ENCODE results near the gene OPRM1. TPM values are rescaled to one million over a fixed set of nuclear protein-coding genes. Genes with fewer than 3 reads are reported as not detected.
"Not testable (repeated sequence)": the region's sequence is repeated elsewhere in the genome, so short reads cannot be mapped to it uniquely, and the experiment has no call there.

OPRM1 gene
- total RNA-seq, 1 experiment from 2014 or later = not detected

DNA sequence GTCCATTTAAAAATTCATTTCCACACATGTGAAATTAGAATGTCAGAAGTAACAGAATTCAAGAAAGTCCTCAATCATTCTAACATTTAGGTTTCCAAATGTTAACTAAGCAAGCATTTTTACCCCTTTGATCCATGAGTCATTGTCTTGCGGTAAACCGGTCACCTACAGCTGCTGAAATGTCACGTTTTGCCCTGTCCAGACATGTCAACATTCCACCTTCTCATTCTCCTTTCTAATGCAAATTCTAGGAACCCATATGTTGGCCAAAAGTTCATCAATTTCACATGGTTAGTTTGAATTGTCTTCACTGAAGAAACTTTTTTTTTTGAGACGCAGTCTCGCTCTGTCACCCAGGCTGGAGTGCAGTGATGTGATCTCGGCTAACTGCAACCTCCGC lies 200.4 kb downstream of the OPRM1 start:
- Histone ChIP-seq H3K9me3 (ENCODE audit: control insufficient read depth, low read depth, low read length) (no peaks in the 10 kb centered on the region), H3T11ph (ENCODE audit: low read length) (no peak overlapping the region), H3K23ac (ENCODE audit: insufficient read length, low read depth, low read length) (no peak overlapping the region), H3K18ac (ENCODE audit: insufficient read length, low read depth, low read length) (no peak overlapping the region), H3K79me2 (ENCODE audit: insufficient read depth, low read length) (no peaks in the 10 kb centered on the region), H3K4me1 (ENCODE audit: insufficient read depth, low read length) (peaks cover 9% of the 10 kb centered on the region; the same call in 1 of the 2 replicates), H4K20me1 (ENCODE audit: control insufficient read depth, insufficient read depth, insufficient read length) (no peaks in the 10 kb centered on the region), H3K23me2 (ENCODE audit: insufficient read length, low read depth, low read length, poor library complexity, severe bottlenecking) (no peaks in the 10 kb centered on the region), H2BK120ac (ENCODE audit: low read depth, low read length, poor library complexity, severe bottlenecking) (no peak overlapping the region), H4K91ac (ENCODE audit: insufficient read length, low read depth, low read length) (no peak overlapping the region), H4K5ac (ENCODE audit: insufficient read length, low read depth, low read length) (no peak overlapping the region), H2BK12ac (ENCODE audit: insufficient read length, low read depth, low read length) (no peak overlapping the region), H3K27me3 (ENCODE audit: insufficient read depth, low read length) (no peaks in the 10 kb centered on the region), H3K14ac (ENCODE audit: insufficient read depth, low read length) (no peak overlapping the region), H3K4me2 (ENCODE audit: insufficient read depth, insufficient read length, low read length) (no peak overlapping the region), H3K4ac (ENCODE audit: low read depth, low read length) (no peak overlapping the region), H3K9ac (ENCODE audit: extremely low read depth, insufficient read length, low read length) (no peak overlapping the region), H4K8ac (replicated peaks; ENCODE audit: insufficient read length, low read depth, low read length) (no peak overlapping the region), H2BK20ac (ENCODE audit: low read depth, low read length, poor library complexity, severe bottlenecking) (no peak overlapping the region), H3K27ac (ENCODE audit: insufficient read length, low read depth, low read length) (no peak overlapping the region), H3K56ac (ENCODE audit: insufficient read length, low read depth, low read length) (no peak overlapping the region), H2AFZ (ENCODE audit: low read length) (no peak overlapping the region), H2BK15ac (ENCODE audit: low read depth, low read length) (no peak overlapping the region), H3K79me1 (ENCODE audit: insufficient read depth, low read depth, low read length, poor library complexity, severe bottlenecking) (no peaks in the 10 kb centered on the region), H2AK5ac (ENCODE audit: insufficient read length, low read length) (no peak overlapping the region), H2BK5ac (ENCODE audit: insufficient read length, low read length) (no peak overlapping the region)
- WGBS (ENCODE audit: extremely low coverage, insufficient read length, low lambda C conversion rate) = no CpG with 5 or more reads among the region's 7 CpGs
- H3K4me1 Mint-ChIP-seq = peaks cover 22 to 24% of the 10 kb centered on the region in 2 experiments
- H3K27ac Mint-ChIP-seq = no peak overlapping the region
- no peak overlapping the region for H3K4me3 Mint-ChIP-seq
- H3K9me3 Mint-ChIP-seq = no peaks in the 10 kb centered on the region; a peak in 1 of 5 replicates
- H3K27me3 Mint-ChIP-seq (ENCODE audit: low read depth) = no peaks in the 10 kb centered on the region
- TF ChIP-seq, protein P1, sequence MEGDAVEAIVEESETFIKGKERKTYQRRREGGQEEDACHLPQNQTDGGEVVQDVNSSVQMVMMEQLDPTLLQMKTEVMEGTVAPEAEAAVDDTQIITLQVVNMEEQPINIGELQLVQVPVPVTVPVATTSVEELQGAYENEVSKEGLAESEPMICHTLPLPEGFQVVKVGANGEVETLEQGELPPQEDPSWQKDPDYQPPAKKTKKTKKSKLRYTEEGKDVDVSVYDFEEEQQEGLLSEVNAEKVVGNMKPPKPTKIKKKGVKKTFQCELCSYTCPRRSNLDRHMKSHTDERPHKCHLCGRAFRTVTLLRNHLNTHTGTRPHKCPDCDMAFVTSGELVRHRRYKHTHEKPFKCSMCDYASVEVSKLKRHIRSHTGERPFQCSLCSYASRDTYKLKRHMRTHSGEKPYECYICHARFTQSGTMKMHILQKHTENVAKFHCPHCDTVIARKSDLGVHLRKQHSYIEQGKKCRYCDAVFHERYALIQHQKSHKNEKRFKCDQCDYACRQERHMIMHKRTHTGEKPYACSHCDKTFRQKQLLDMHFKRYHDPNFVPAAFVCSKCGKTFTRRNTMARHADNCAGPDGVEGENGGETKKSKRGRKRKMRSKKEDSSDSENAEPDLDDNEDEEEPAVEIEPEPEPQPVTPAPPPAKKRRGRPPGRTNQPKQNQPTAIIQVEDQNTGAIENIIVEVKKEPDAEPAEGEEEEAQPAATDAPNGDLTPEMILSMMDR (conservative IDR thresholded peaks at IDR 0.05) = no peak
- no peak for DNase-seq
- no peaks in the 10 kb centered on the region; a peak in 1 of 7 replicates for H3K36me3 Mint-ChIP-seq (ENCODE audit: insufficient read depth in 1 of 3, low read depth in 3 of 3)

DNA sequence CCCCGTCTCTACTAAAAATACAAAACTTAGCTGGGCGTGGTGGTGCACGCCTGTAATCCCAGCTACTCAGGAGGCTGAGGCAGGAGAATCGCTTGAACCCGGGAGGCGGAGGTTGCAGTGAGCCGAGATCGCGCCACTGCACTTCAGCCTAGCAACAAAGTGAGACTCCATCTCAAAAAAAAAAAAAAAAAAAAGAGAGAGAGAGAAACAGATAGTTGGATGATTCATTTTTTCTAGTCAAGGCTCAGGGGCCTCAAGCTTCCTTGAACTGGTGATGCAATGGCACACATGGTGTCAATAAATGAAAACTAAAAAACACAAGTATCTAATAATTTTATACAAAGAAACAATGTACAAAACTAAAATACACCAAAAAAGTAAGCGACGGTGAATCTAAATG lies 202.0 kb downstream of the OPRM1 start:
- H3K4me1 ChIP-seq (ENCODE audit: insufficient read depth, low read length) = peaks cover 10% of the 10 kb centered on the region; the same call in 1 of the 2 replicates
- H2BK120ac ChIP-seq (ENCODE audit: low read depth, low read length, poor library complexity, severe bottlenecking); H2AFZ ChIP-seq (ENCODE audit: low read length); H3K27ac Mint-ChIP-seq; H3K9me3 Mint-ChIP-seq; H3K56ac ChIP-seq (ENCODE audit: insufficient read length, low read depth, low read length); H3K4ac ChIP-seq (ENCODE audit: low read depth, low read length); H3K27ac ChIP-seq (ENCODE audit: insufficient read length, low read depth, low read length); H3K79me2 ChIP-seq (ENCODE audit: insufficient read depth, low read length); H3K9ac ChIP-seq (ENCODE audit: extremely low read depth, insufficient read length, low read length); H3K9me3 ChIP-seq (ENCODE audit: control insufficient read depth, low read depth, low read length); H2BK12ac ChIP-seq (ENCODE audit: insufficient read length, low read depth, low read length); H4K5ac ChIP-seq (ENCODE audit: insufficient read length, low read depth, low read length); H3K23me2 ChIP-seq (ENCODE audit: insufficient read length, low read depth, low read length, poor library complexity, severe bottlenecking); H2BK20ac ChIP-seq (ENCODE audit: low read depth, low read length, poor library complexity, severe bottlenecking); H4K91ac ChIP-seq (ENCODE audit: insufficient read length, low read depth, low read length); H2BK5ac ChIP-seq (ENCODE audit: insufficient read length, low read length); H3K79me1 ChIP-seq (ENCODE audit: insufficient read depth, low read depth, low read length, poor library complexity, severe bottlenecking); H3K27me3 Mint-ChIP-seq (ENCODE audit: low read depth); H2BK15ac ChIP-seq (ENCODE audit: low read depth, low read length); H3K23ac ChIP-seq (ENCODE audit: insufficient read length, low read depth, low read length); H4K20me1 ChIP-seq (ENCODE audit: control insufficient read depth, insufficient read depth, insufficient read length); H3K36me3 Mint-ChIP-seq (ENCODE audit: insufficient read depth in 1 of 3, low read depth in 3 of 3); H3K27me3 ChIP-seq (ENCODE audit: insufficient read depth, low read length); H3K4me3 Mint-ChIP-seq; H3T11ph ChIP-seq (ENCODE audit: low read length); H3K14ac ChIP-seq (ENCODE audit: insufficient read depth, low read length); H4K8ac ChIP-seq (replicated peaks; ENCODE audit: insufficient read length, low read depth, low read length); DNase-seq; H3K18ac ChIP-seq (ENCODE audit: insufficient read length, low read depth, low read length); H2AK5ac ChIP-seq (ENCODE audit: insufficient read length, low read length); H3K4me2 ChIP-seq (ENCODE audit: insufficient read depth, insufficient read length, low read length): not testable (repeated sequence)
- no CpG with 5 or more reads among the region's 11 CpGs for WGBS (ENCODE audit: extremely low coverage, insufficient read length, low lambda C conversion rate)
- H3K4me1 Mint-ChIP-seq = peaks cover 35 to 37% of the 10 kb centered on the region in 2 experiments

Data from H9 (cell line).